GM19452 (cell line): ENCODE measurements around the gene CPEB1.
"Not testable (repeated sequence)": the region's sequence is repeated elsewhere in the genome, so short reads cannot be mapped to it uniquely, and the experiment has no call there.

Source experiments
- ATAC-seq: cut with Tn5 transposase; IDR thresholded peaks from one replicate; pipeline ENCODE4 v1.9.1; 2021; ENCODE audit not compliant: unreplicated experiment

CPEB1 gene

GRCh38 chr15:82649226-82649999, 2.2 kb upstream of the CPEB1 start:
- ATAC-seq = no peak

- ATAC-seq = no peak
These were observed 1.3 kb upstream of the CPEB1 start for GRCh38 chr15:82648257-82649103.

- no peak for ATAC-seq
These were observed 683 bp upstream of the CPEB1 start for GRCh38 chr15:82647835-82648256.

- ATAC-seq = no peak
These were observed 716 bp downstream of the CPEB1 start for GRCh38 chr15:82646250-82647044.

DNA sequence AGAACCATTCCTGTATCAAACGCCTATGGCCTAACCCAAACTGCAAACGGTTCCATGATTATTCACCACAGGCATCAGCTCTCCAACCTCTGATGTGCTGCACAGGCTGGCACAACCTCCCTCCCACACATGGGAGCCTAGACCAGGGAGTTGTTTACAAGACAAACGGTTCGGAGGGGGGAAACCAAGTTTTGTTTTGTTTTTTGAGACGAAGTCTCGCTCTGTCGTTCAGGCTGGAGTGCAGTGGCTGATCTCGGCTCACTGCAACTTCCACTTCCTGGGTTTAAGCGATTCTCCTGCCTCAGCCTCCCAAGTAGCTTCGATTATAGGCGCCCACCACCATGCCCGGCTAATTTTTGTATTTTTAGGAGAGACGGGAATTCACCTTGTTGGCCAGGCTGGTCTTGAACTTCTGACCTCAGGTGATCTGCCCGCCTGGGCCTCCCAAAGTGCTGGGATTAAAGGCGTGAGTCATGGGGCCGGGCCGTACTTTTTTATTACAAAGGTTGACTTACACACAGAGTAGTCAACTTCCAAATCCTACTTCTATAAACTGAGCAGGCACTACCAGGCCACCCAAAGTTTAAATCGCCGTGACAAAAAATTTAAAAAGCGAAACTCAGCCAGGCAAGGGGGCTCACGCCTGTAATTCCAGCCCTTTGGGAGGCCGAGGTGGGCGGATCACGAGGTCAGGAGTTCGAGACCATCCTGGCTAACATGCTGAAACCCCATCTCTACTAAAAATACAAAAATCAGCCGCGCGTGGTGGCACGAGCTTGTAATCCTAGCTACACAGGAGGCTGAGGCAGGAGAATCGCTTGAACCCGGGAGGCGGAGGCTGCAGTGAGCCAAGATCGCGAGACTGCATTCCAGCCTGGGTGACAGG, 2.0 kb downstream of the CPEB1 start:
- ATAC-seq = not testable (repeated sequence)

- no peak for ATAC-seq
These were observed 3.2 kb downstream of the CPEB1 start for GRCh38 chr15:82643992-82644391.

GRCh38 chr15:82642656-82643055, 4.5 kb downstream of the CPEB1 start:
- ATAC-seq = no peak

- ATAC-seq = no peak
These were observed 5.9 kb downstream of the CPEB1 start for GRCh38 chr15:82641129-82641798.

DNA sequence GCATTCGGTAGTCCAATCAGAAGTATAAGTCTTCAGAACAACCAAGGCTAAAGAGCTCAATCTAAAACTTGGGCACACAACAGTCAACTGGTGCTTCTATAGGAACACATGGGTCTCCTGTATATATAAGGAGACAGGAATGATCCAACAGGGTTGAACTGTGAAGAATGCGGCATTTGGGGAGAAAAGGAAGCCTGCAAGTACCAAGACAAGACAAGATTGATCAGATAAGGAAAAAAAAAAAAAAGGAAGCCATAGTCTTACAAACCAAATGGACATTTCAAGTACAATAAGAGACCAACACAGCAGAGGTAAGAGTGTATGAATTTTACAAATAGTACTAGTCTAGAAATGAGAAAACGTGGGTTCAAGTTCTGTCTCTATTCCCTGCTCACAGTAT, 6.5 kb downstream of the CPEB1 start:
- no peak for ATAC-seq

DNA sequence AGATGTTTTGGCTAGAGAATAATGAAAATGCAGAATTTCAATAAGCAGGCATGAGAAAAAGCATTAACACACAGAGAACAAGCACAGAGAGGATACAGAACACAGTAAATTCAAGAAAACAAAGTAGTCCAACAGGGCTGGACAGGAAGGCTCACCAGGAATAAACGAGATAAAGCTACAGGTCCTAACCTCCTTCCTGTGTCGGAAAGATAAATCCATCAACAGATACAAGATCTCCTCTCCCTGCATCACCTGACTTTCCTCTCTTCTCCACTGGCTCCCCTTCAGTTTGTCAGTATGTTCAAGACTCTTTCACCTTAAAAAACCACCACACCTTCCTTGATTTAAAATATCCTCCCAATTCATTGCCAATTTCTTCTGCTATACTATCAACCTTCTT, 11.4 kb downstream of the CPEB1 start:
- no peak for ATAC-seq

GRCh38 chr15:82630033-82630432, 17.1 kb downstream of the CPEB1 start:
- no peak for ATAC-seq

- ATAC-seq = no peak
These were observed 22.0 kb downstream of the CPEB1 start for GRCh38 chr15:82625136-82625535.

DNA sequence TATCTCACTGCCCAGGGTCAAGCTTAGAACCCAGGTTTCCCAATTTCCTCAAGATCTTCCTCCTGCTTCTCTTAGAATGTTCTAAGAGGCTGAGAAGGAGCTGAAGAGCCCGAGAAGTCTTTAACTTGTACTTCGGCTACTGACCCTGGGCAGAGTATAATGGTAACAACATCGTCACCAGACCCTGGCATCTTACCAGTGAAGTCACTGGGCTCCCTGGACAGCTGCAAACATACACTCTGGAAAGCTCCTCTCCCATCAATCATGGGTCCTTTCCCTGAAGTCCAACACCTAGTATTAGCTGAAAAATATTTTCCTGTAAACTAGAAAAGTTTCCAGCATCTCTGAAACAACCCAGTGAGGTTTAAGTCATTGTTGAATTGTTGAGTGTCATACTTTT, 22.7 kb downstream of the CPEB1 start:
- no peak for ATAC-seq

GRCh38 chr15:82624008-82624407, 23.2 kb downstream of the CPEB1 start:
- no peak for ATAC-seq

GRCh38 chr15:82621970-82622369, 25.2 kb downstream of the CPEB1 start:
- no peak for ATAC-seq

DNA sequence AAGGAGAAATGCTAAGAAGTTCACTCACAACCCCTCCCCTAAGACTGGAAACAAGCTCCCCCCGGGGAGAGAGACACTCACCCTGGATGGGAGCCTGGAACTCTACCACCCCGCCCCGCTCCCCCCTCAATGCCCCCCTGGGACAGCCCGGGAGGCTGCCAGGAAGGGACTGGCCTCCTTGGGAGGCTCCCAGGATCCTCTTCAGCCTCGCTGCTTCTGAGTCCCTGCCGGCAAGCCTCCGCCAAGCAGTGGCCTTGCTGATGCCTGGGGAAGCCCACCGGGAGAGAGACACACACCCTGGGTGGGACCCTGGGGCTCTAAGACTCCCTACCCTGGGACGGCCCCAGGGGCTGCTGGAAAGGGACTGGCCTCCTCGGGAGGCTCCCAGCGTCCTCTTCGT, 33.4 kb downstream of the CPEB1 start:
- no peak for ATAC-seq

DNA sequence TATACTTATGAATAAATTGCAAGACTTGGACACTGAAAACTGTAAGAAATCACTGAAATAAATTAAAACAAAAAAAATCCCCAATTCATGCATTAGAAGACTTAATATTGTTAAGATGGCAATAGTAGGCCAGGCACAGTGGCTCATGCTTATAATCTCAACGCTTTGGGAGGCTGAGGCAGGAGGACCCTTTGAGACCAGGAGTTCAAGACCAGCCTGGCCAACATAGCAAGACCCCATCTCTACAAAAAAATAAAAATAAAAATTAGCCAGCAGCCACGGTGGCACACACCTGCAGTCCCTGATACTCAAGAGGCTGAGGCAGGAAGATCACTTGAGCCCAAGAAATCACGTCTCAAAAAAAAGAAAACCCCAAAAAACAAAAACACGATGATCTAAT, 35.8 kb downstream of the CPEB1 start:
- ATAC-seq = no peak

DNA sequence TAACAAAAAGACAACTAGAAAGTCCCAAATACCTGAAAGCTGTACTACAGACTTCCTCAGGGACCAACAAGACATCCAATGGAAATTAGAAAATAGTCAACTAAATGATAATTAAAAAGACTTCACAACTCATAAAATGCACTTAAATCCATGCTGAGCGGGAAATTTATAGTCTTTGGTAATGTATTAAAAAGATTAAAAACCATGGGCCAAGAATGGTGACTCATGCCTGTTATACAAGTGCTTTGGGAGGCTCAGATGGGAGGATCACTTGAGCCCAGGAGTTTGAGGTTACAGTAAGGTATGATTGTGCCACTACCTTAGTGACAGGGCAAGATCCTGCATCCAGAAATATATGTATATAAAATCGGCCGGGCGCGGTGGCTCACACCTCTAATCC, 45.0 kb downstream of the CPEB1 start:
- no peak for ATAC-seq

DNA sequence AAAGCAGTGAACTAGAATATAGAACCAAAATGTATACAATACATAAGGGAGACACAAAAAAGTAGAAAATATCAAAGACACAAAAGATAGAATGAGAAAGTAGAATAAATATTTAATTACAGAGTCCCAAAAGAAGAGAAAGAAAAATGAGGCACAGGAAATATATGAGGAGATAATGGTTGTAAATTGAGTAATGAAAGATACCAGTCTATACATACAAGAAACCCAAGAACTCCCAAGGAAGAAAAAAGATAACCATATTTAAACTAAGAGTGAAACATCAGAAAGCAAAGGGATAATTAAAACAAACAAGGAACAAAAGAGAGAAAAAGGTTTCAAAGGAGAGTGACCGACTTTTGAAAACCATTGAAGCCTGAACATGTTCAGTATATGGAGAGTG, 47.3 kb downstream of the CPEB1 start:
- ATAC-seq = no peak

GRCh38 chr15:82597815-82598214, 49.3 kb downstream of the CPEB1 start:
- ATAC-seq = no peak
